SK-N-SH (cell line): ENCODE results near the gene NSUN5. TPM values are rescaled to one million over a fixed set of nuclear protein-coding genes. Genes with fewer than 3 reads are reported as not detected.

Experiments
- CTCF ChIA-PET: fragments of 300-600, 350-600 bp; formaldehyde crosslinking; extraction: SDS; loops from one replicate; lab custom pipeline; 2021; lab: Yijun Ruan, JAX
- POLR2A ChIA-PET: fragments of 350-600 bp; sonication (Branson Sonifier 250); formaldehyde crosslinking; extraction: SDS; loops from one replicate; lab custom pipeline; 2020; ENCODE audit warnings: antibody characterized with exemption, inconsistent platforms; lab: Yijun Ruan, JAX
- DNase-seq: peaks from one replicate; pipeline ENCODE4 v3.0.0; 2012
- H2AFZ ChIP-seq: fragments of 200-600 bp; sonication (generic); 2 replicates; pipeline ENCODE4 v1.8.1; 2016; ENCODE audit warnings: antibody characterized with exemption, mild to moderate bottlenecking, low read depth
- H3F3A ChIP-seq: fragments of 200-600 bp; sonication (generic); replicated peaks from 2 replicates; pipeline ENCODE3; 2016; ENCODE audit warnings: antibody characterized with exemption, mild to moderate bottlenecking; ENCODE audit not compliant: insufficient read depth
- H3K27ac ChIP-seq, 2 experiments: fragments of 200-500 bp in 1 of 2; fragments of 200-600 bp in 1 of 2; sonication (Bioruptor generic) in 1 of 2; sonication (generic), shearing (Covaris generic) in 1 of 2; 2 replicates each; pipeline versions ENCODE4 v1.5.1 to v1.6.1; 2014 to 2016; ENCODE audit warnings: low read depth in 2 of 2, inconsistent platforms in 1 of 2, low read length in 1 of 2, mild to moderate bottlenecking in 1 of 2, mixed read lengths in 1 of 2
- H3K27me3 ChIP-seq: fragments of 200-600 bp; sonication (generic), shearing (Covaris generic); 2 replicates; pipeline ENCODE4 v1.6.1; 2016; ENCODE audit warnings: mixed run types; ENCODE audit not compliant: insufficient read depth
- H3K36me3 ChIP-seq, 2 experiments: fragments of 200-500 bp in 1 of 2; fragments of 200-600 bp in 1 of 2; sonication (Bioruptor generic) in 1 of 2; sonication (generic) in 1 of 2; replicated peaks in 1 of 2; 2 replicates each; pipeline versions ENCODE3 to v1.5.1; 2014 to 2016; ENCODE audit warnings: low read length in 1 of 2, mild to moderate bottlenecking in 1 of 2; ENCODE audit not compliant: insufficient read depth in 2 of 2, control insufficient read depth in 1 of 2
- H3K4me1 ChIP-seq, 2 experiments: fragments of 200-500 bp in 1 of 2; fragments of 200-600 bp in 1 of 2; sonication (Bioruptor generic) in 1 of 2; sonication (generic), shearing (Covaris generic) in 1 of 2; 2 replicates each; pipeline versions ENCODE4 v1.5.1 to v1.6.1; 2014 to 2016; ENCODE audit warnings: low read depth in 1 of 2, low read length in 1 of 2, mixed run types in 1 of 2; ENCODE audit not compliant: insufficient read depth in 2 of 2, control insufficient read depth in 1 of 2
- H3K4me2 ChIP-seq: fragments of 200-600 bp; sonication (generic), shearing (Covaris generic); 2 replicates; pipeline ENCODE4 v1.6.1; 2017; ENCODE audit warnings: mixed run types
- H3K4me3 ChIP-seq, 2 experiments: fragments of 200-500 bp in 1 of 2; fragments of 200-600 bp in 1 of 2; sonication (Bioruptor generic) in 1 of 2; sonication (generic), shearing (Covaris generic) in 1 of 2; 2 replicates each; pipeline versions ENCODE4 v1.5.1 to v1.8.1; 2014 to 2016; ENCODE audit warnings: low read depth in 2 of 2, inconsistent platforms in 1 of 2, low read length in 1 of 2, mild to moderate bottlenecking in 1 of 2, mixed read lengths in 1 of 2, moderate library complexity in 1 of 2
- H3K79me2 ChIP-seq: fragments of 200-600 bp; sonication (generic); 2 replicates; pipeline ENCODE4 v1.8.1; 2017; ENCODE audit warnings: mild to moderate bottlenecking; ENCODE audit not compliant: insufficient read depth
- H3K9ac ChIP-seq: fragments of 200-600 bp; sonication (generic); 2 replicates; pipeline ENCODE4 v1.6.1; 2017; ENCODE audit warnings: mixed run types
- H3K9me2 ChIP-seq: fragments of 200-600 bp; sonication (generic); 2 replicates; pipeline ENCODE4 v1.6.1; 2017; ENCODE audit warnings: mixed run types
- H3K9me3 ChIP-seq: fragments of 200-600 bp; sonication (generic); 2 replicates; pipeline ENCODE4 v1.6.1; 2017; ENCODE audit warnings: mixed run types, mild to moderate bottlenecking, moderate library complexity
- H4K20me1 ChIP-seq: fragments of 200-600 bp; sonication (generic); 2 replicates; pipeline ENCODE4 v1.6.1; 2017; ENCODE audit warnings: mild to moderate bottlenecking, mixed run types; ENCODE audit not compliant: insufficient read depth
- CTCF ChIP-seq: fragments of 200-600 bp; sonication (generic); IDR thresholded peaks from 2 replicates; pipeline ENCODE4 v1.6.1; 2017; ENCODE audit warnings: antibody characterized with exemption, mild to moderate bottlenecking, moderate library complexity
- ELF1 ChIP-seq: IDR thresholded peaks from 2 replicates; pipeline ENCODE4 v1.4.0; 2012
- EP300 ChIP-seq, 2 experiments: IDR thresholded peaks; 2 replicates each; pipeline versions ENCODE4 v1.4.0 to v1.6.1; 2012; ENCODE audit warnings: borderline replicate concordance in 1 of 2, low read depth in 1 of 2, low read length in 1 of 2
- FOXM1 ChIP-seq: IDR thresholded peaks from 2 replicates; pipeline ENCODE4 v1.4.0; 2012; ENCODE audit warnings: low read depth, mild to moderate bottlenecking
- IRF3 ChIP-seq: fragments of 150-350 bp; IDR thresholded peaks from 2 replicates; pipeline ENCODE4 v1.6.1; 2016; ENCODE audit warnings: mild to moderate bottlenecking, low read depth, low read length
- MAX ChIP-seq: IDR thresholded peaks from 2 replicates; pipeline ENCODE4 v1.4.0; 2012; ENCODE audit warnings: low read depth
- MXI1 ChIP-seq: IDR thresholded peaks from 2 replicates; pipeline ENCODE4 v1.6.1; 2012; ENCODE audit warnings: mild to moderate bottlenecking, low read depth, low read length, improper control_type of control experiment
- PBX3 ChIP-seq: IDR thresholded peaks from 2 replicates; pipeline ENCODE4; 2012
- POLR2AphosphoS5 ChIP-seq: IDR thresholded peaks from 2 replicates; pipeline ENCODE4 v1.6.1; 2012; ENCODE audit warnings: low read depth, low read length
- RXRA ChIP-seq: IDR thresholded peaks from 2 replicates; pipeline ENCODE4 v1.4.0; 2012; ENCODE audit warnings: low read depth, mild to moderate bottlenecking, borderline replicate concordance
- TAF1 ChIP-seq: IDR thresholded peaks from 2 replicates; pipeline ENCODE4 v1.6.1; 2012; ENCODE audit warnings: low read depth, mild to moderate bottlenecking, low read length, moderate library complexity, borderline replicate concordance
- TCF12 ChIP-seq: IDR thresholded peaks from 2 replicates; pipeline ENCODE4 v1.4.0; 2012
- TEAD4 ChIP-seq: IDR thresholded peaks from 2 replicates; pipeline ENCODE4 v1.4.0; 2012; ENCODE audit warnings: mild to moderate bottlenecking, borderline replicate concordance; ENCODE audit not compliant: insufficient read depth
- USF2 ChIP-seq: fragments of 150-350 bp; IDR thresholded peaks from 2 replicates; pipeline ENCODE4 v1.6.1; 2017; ENCODE audit warnings: antibody characterized with exemption, low read length, low read depth, borderline replicate concordance
- YY1 ChIP-seq: IDR thresholded peaks from 2 replicates; pipeline ENCODE4 v1.4.0; 2012; ENCODE audit warnings: low read depth, mild to moderate bottlenecking
- ZBTB33 ChIP-seq: IDR thresholded peaks from 2 replicates; pipeline ENCODE4 v1.4.0; 2012; ENCODE audit warnings: low read depth, borderline replicate concordance
- whole genome bisulfite sequencing: methylation state at CpG from one replicate; pipeline ENCODE4 v1.1.6; 2017; ENCODE audit warnings: low lambda C conversion rate; 5-methylcytosine and 5-hydroxymethylcytosine counted together
- polyA plus RNA-seq, 3 experiments: library from polyadenylated mRNA; depleted of rRNA; stranded (reverse); fragments of >200 nt; gene quantifications; 2 replicates each; pipeline ENCODE4 v1.2.3, GENCODE V29; 2012

NSUN5 gene
- polyA plus RNA-seq, 1 of the 3 experiments (the other 2 are of a cell fraction), result 59.2 TPM

GRCh38 chr7:73345951-73346350 lies 37.3 kb upstream of the NSUN5 start:
- POLR2A ChIA-PET, result no interaction called here
- Histone ChIP-seq H3K79me2 (no peaks in the 10 kb centered on the region), H3K27me3 (no peaks in the 10 kb centered on the region), H2AFZ (no peak overlapping the region), H3K9me2 (no peaks in the 10 kb centered on the region), H3K27ac (no peak overlapping the region), H3K4me3 (no peak overlapping the region), H3K4me2 (no peak overlapping the region), H4K20me1 (no peaks in the 10 kb centered on the region), H3K4me1 (peaks cover 0 to 2% of the 10 kb centered on the region in 2 experiments; a peak in 1 of 4 replicates), H3K9ac (no peak overlapping the region), H3K36me3 (no peaks in the 10 kb centered on the region), H3K9me3 (no peaks in the 10 kb centered on the region), H3F3A (no peaks in the 10 kb centered on the region)
- WGBS, result 62% methylated on average over 8 of the region's 8 CpGs
- no peak for DNase-seq
- no peak for TF ChIP-seq POLR2AphosphoS5
- TF ChIP-seq USF2, result no peak
- no peak for TF ChIP-seq CTCF
- TF ChIP-seq TAF1, result no peak
- CTCF ChIA-PET, result interaction anchor here (0.8 to 7.9 kb wide), 5 partner anchors 9 to 106 kb away, joined by 3 to 68 read pairs (median 5); no protein-coding TSS in a partner anchor

- CTCF ChIA-PET, result interaction anchor here (1.4 to 7.9 kb wide), 4 partner anchors 10 to 106 kb away, joined by 4 to 68 read pairs (median 6); no protein-coding TSS in a partner anchor
Observed at GRCh38 chr7:73345538-73345937, 36.9 kb upstream of the NSUN5 start.

More at GRCh38 chr7:73345538-73345937, 36.9 kb upstream of the NSUN5 start:
- H3K4me1 ChIP-seq, result peaks cover 0 to 2% of the 10 kb centered on the region in 2 experiments; a peak in 1 of 4 replicates
- no peaks in the 10 kb centered on the region for H3F3A ChIP-seq
- TF ChIP-seq ZBTB33 (no peak), TCF12 (no peak), RXRA (no peak), CTCF (no peak), POLR2AphosphoS5 (no peak), TAF1 (no peak), PBX3 (no peak), YY1 (no peak), ELF1 (no peak), FOXM1 (no peak), IRF3 (no peak), EP300 (IDR thresholded peaks at IDR 0.05; ENCODE audit: borderline replicate concordance in 1 of 2, low read depth in 1 of 2, low read length in 1 of 2) (no peak), MXI1 (no peak), MAX (no peak), TEAD4 (no peak)
- TF ChIP-seq, all 33 proteins: peak for 0
- no peak for DNase-seq
- H3K9ac ChIP-seq, result no peak overlapping the region
- H4K20me1 ChIP-seq, result no peaks in the 10 kb centered on the region
- H3K9me2 ChIP-seq, result no peaks in the 10 kb centered on the region
- H3K79me2 ChIP-seq, result no peaks in the 10 kb centered on the region
- H2AFZ ChIP-seq, result no peak overlapping the region
- H3K36me3 ChIP-seq, result no peaks in the 10 kb centered on the region
- H3K27ac ChIP-seq, result no peak overlapping the region
- H3K4me2 ChIP-seq, result no peak overlapping the region
- no peaks in the 10 kb centered on the region for H3K9me3 ChIP-seq
- H3K4me3 ChIP-seq, result no peak overlapping the region
- POLR2A ChIA-PET, result no interaction called here
- 68% methylated on average over 3 of the region's 4 CpGs for WGBS
- H3K27me3 ChIP-seq, result no peaks in the 10 kb centered on the region; the same call in 1 of the 2 replicates
